HG02885 (cell line): Measurements from ENCODE around the gene DICER1.

Experiments used
- ATAC-seq: cut with Tn5 transposase; IDR thresholded peaks from one replicate; pipeline ENCODE4 v1.9.1; 2021; ENCODE audit warnings: mild to moderate bottlenecking; ENCODE audit not compliant: unreplicated experiment, poor library complexity

Gene DICER1

DNA sequence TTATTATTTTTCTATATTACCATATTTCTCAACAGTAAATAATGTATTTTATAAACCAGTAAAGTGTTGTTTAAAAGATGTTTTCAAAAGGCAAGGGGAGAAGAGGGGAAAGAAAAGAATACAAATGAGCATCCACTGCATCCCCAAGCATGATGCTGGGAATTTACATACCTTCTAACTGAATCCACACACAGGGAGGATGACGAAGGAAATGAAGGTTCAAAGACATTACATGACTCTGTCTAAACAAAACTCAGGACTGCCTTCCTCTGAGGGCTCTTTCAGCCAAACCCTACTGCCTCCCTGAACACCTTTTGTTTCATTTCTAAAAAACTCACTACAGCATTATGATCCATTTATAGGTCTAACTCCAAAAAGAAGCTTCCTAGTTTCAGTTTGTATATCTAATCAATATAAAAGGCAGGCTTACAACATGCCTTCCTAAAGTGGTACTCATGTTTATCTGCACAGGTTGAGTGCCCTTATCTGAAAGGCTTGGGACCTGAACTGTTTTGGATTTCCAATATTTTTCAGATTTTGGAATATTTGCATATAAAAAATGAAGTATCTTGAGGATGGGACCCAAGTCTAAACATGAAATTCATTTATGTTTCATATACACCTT is 30.3 kb downstream of the DICER1 start:
- ATAC-seq: no peak

DNA sequence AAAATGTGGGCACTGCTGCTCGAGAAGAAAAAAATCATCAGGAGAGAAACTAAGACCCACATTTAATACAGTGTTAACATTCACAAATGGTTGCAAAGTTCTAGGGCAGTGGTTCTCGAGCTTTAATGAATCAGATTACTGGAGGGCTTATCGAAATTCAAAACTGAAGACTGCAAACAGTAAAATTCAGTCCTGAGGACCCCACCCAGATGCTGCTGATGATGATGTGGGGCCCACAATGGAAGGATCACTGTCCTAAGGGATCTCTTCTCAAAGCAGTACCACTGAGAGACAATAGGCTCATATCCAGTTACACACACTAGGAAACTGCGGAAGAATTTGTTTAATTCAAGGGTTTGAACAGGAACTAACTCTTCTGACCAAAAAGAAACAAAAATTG is 31.4 kb downstream of the DICER1 start:
- no peak for ATAC-seq

DNA sequence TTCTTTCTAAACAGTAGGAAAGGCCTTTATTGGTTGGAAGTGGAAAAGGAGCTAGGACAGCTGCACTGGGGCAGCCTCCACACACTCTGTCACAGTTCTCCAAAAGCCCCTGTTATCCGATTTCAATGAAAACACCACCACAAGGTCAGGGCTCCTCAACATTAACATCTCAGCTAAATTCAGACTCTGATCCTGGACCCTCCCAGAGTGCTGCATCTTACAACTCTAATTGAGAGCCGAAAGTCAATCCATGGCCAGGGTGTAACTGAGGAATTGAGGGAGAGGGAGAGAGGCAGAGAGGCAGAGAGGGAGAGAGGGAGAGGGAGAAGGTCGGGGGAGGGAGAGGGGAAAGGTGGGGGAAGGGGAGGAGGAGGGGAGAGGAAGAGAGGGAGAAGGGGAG is 32.1 kb downstream of the DICER1 start:
- ATAC-seq: no peak

- ATAC-seq: no peak
Observed at GRCh38 chr14:95123891-95124579, 33.3 kb downstream of the DICER1 start.

GRCh38 chr14:95122621-95122945 is 34.7 kb downstream of the DICER1 start:
- ATAC-seq: no peak

DNA sequence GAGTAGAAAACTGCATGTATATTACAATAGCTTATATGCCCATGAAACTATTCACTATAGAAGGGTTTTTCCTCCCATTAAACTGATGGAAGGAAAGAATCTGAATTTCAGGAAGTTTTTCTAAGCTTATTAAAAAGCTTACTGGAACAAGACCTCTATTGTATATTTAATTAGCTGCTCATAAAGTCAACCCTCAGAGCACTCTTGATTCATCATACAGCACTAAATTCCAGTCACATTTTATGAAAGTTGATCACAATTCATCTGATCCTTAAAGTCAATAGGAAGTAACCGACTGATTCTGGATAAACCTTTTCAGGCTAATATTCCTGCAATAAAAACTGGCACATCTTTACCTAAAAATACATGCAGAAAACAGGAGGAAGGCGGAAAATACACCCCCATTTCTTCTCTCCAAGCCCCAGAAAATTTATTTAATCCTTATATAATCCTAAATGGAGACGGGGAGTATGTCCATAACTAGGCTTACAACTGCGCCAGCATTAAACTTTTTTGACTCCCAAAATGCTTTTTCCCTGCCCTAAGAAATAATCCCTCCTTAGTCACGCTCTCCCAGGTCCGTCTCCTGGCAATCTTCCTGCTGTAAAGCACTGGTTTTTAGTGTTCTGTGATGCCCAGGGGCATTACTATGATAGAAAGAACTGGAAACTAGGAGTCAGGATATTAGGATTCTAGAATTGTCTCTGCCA is 35.3 kb downstream of the DICER1 start:
- ATAC-seq: no peak

- no peak for ATAC-seq
Observed at GRCh38 chr14:95119336-95119735, 38.0 kb downstream of the DICER1 start.

GRCh38 chr14:95117937-95118721 is 39.2 kb downstream of the DICER1 start:
- no peak for ATAC-seq

- no peak for ATAC-seq
Observed at GRCh38 chr14:95113476-95113875, 43.9 kb downstream of the DICER1 start.

- no peak for ATAC-seq
Observed at GRCh38 chr14:95111507-95112164, 45.7 kb downstream of the DICER1 start.

- no peak for ATAC-seq
Observed at GRCh38 chr14:95110178-95110577, 47.2 kb downstream of the DICER1 start.

DNA sequence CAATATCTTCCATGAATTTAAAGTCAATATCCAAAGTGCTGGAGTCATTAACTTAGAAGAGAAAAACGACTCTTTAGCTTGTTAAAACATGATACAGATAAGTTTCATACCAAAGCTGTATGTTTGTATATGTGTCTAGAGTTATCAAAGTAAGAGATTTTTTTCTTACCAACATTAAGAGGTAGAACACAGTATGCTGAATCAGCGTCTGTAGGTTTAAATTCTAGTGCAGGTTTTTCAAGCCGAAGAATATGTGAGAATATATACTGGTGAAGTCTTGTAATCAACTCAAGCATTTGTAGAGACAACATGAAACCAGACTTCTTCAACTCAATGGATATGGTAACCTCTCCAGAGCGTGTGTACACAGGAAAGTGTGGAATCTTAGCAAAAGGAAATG is 49.6 kb downstream of the DICER1 start:
- ATAC-seq: no peak

DNA sequence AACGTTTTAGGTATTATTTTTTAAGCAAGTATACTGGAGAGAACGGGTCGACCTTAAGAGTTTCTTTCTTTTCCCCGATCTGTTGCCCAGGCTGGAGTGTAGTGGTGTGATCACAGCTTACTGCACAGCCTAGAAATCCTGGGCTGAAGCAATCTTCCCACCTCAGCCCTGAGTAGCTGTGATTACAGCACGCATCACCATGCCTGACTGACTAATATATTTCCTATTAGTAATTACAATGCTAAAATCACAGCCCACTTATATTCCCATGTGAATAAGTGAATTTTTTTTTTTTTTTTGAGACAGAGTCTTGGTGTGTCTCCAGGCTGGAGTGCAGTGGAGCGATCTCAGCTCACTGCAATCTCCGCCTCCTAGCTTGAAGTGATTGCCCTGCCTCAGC is 50.4 kb downstream of the DICER1 start:
- ATAC-seq: no peak

DNA sequence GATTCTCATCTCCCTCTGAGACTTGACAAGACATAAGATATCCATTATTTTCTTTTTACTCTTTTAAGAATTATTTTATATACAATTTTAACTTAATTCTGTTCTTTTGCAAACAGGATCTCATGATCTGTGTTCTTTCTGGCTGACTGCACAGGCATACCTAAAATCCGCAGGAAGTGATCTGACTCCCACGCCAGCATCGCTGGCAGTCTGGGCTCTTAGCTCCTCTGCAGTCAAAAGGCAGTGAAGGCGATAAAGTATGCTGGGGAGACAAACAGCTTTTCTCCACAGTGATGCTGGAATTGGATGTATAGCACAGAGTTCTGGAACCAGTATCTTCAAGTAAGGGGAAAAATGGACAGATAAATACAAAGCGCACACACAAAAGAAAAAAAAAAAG is 52.4 kb downstream of the DICER1 start:
- ATAC-seq: no peak

DNA sequence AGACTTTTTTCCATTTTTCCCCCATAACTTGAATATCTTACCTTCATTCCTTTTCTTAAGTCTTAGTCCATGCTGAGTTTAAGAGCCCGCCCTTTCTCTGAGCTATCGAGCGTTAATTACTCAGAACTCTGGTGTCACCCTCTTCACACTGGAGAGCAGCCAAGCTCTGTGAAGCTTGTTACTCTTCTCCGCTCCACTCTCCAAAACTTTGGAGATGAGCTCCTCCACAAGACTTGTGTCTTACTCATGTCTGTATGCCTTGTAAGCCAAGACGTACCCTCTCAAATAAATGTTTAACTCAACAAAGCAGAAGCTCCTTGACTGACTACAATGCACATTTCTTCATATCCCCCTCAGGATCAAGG is 54.7 kb downstream of the DICER1 start:
- no peak for ATAC-seq

DNA sequence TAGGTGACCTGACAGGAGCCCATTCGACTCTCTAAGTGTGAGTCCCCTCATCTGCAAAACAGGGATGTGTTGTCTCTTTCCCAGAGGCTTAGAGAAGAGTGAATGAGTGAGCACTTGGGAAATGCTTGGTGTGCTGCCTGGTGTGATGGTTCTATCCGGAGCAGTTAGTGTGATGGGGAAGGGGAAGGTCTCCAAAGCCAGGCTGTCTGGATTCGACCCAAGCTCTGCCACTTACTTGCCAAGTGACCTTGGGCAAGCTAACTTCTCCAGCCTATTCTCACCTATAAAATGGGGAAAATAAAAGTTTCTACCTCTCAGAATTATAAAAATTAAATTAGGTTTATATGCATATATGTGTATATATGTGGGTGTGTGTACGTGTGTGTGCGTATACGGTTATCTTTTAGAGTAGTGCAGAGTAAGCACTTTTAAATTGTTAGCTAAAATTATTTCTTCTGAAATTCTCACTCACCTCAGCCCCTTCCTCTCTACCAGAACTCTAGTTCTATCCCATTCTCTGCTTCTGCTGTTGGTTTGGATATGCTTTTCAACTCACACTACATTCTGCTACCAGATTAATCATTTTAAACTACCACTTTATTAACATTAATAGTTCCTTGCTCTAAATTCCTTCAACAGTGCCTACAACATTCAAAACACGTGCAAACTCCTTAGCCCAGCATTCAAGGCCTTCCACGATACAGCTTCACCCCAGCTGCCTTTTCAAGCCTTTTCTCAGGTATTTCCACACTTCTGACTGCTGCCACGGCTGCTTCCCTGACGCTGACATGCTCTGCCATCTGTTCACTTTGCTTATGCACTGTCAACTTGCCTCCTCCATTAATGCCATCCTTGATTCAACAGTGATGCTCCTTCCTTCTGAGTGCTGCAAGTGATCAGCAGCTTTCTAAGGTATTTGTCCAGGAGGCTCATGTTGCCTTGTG is 55.3 kb downstream of the DICER1 start:
- no peak for ATAC-seq

GRCh38 chr14:95098984-95099599 is 58.2 kb downstream of the DICER1 start:
- ATAC-seq: no peak

DNA sequence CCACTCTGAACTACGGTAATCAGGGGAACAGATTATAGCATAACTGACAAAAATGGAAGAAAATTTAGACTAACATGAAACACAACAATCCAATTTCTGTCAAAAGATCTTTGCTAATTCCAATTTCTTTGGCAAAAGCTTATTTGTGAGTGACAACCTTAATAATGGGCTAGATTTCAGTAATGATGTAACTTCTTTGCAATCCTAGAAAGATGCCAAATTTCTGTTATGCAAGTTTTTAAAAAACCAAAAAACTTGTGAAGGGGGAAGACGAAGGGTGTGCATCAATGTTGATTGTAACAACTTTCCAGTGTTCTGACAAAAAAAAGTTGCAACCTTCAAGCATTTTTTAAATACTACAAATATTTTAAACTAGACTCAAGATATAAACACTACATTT is 59.9 kb downstream of the DICER1 start:
- no peak for ATAC-seq

- ATAC-seq: no peak
Observed at GRCh38 chr14:95096476-95096875, 60.9 kb downstream of the DICER1 start.
